Activated CD4-positive, alpha-beta T cell treated with anti-CD3 and anti-CD28 coated beads, Interleukin-2, amount 50 U/mL, for 24 hours (primary cell): ENCODE measurements around the gene CREG2.
A peak's percentile ranks its signal among the peaks of the same experiment; 100 is the strongest.

ENCODE experiments used
- DNase-seq, 2 donors: peaks; one replicate each; pipeline ENCODE4 v3.0.0-alpha.2; 2020; ENCODE audit warnings: low read depth in 1 of 2, low spot score in 1 of 2

The CREG2 gene

GRCh38 chr2:101310834-101311695 is 76.2 kb downstream of the CREG2 start:
- no peak for DNase-seq

- no peak for DNase-seq
These were observed 77.0 kb downstream of the CREG2 start for GRCh38 chr2:101310090-101310833.

GRCh38 chr2:101308432-101309210 is 78.7 kb downstream of the CREG2 start, which contains the start of gene RNF149:
Gene RNF149 (minus strand): TSS chr2:101308701. CDS start chr2:101308588, 113 bp downstream.
- DNase-seq: peak; percentile 74 to 85

- peak in 1 of 2 donors; percentile 22 for DNase-seq
These were observed 79.3 kb downstream of the CREG2 start for GRCh38 chr2:101307950-101308431.

- no peak for DNase-seq
These were observed 79.8 kb downstream of the CREG2 start for GRCh38 chr2:101307503-101307902.

- DNase-seq: peak in 1 of 2 donors; percentile 13
These were observed 80.9 kb downstream of the CREG2 start for GRCh38 chr2:101306410-101306809.

GRCh38 chr2:101305492-101306078 is 81.7 kb downstream of the CREG2 start:
- DNase-seq: no peak

GRCh38 chr2:101305035-101305434 is 82.3 kb downstream of the CREG2 start:
- no peak for DNase-seq

GRCh38 chr2:101303688-101304087 is 83.6 kb downstream of the CREG2 start:
- no peak for DNase-seq

GRCh38 chr2:101302016-101302415 is 85.3 kb downstream of the CREG2 start:
- no peak for DNase-seq

- DNase-seq: no peak
These were observed 86.5 kb downstream of the CREG2 start for GRCh38 chr2:101300836-101301235.

- DNase-seq: peak in 1 of 2 donors; percentile 14
These were observed 87.1 kb downstream of the CREG2 start for GRCh38 chr2:101300164-101300563.

- no peak for DNase-seq
These were observed 87.7 kb downstream of the CREG2 start for GRCh38 chr2:101299604-101300003.

- DNase-seq: no peak
These were observed 89.9 kb downstream of the CREG2 start for GRCh38 chr2:101297383-101297782.

- no peak for DNase-seq
These were observed 90.9 kb downstream of the CREG2 start for GRCh38 chr2:101296371-101296770.

GRCh38 chr2:101295895-101296294 is 91.4 kb downstream of the CREG2 start:
- DNase-seq: no peak
